ENCODE measurements around the gene SLC17A8. TPM values are rescaled to one million over a fixed set of nuclear protein-coding genes. Genes with fewer than 3 reads are reported as not detected.

Gene SLC17A8
- total and polyA plus RNA-seq, 2 donors (not counting 1 experiment from before 2014, with no cell fraction given): not detected

DNA sequence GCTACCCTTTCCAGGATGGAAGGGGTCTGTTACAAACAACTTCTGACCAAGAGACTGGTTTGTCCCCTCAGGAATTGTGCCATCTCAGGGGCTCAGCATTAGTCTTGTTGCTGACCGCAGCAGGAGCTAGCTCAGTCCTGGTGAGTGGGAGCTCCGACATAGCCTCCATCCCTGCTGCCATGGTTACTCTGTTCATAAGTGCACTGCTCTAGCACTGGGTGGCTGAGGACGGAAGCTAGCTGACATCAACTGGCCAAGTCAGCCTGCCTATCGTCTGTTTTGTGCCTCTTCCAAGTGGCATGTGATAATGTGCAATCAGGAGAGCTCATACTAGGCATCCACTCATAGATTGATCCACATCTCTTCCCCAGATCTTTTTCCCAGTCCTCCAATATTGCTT lies 7.5 kb downstream of the SLC17A8 start:
- no peak overlapping the region for H2AFZ ChIP-seq (ENCODE audit: low read length)
- H3K79me2 ChIP-seq (ENCODE audit: control insufficient read depth, insufficient read depth, low read length): no peaks in the 10 kb centered on the region
- H3K9me3 ChIP-seq (ENCODE audit: control insufficient read depth, insufficient read depth, low read depth, low read length): no peaks in the 10 kb centered on the region
- H3K27ac ChIP-seq (ENCODE audit: insufficient read depth, low read length): no peak overlapping the region
- no peaks in the 10 kb centered on the region for H3K36me3 ChIP-seq (ENCODE audit: control insufficient read depth, insufficient read depth, low read length)
- TF ChIP-seq EZH2 (IDR thresholded peaks at IDR 0.05; ENCODE audit: low read length, missing control alignments): no peak
- TF ChIP-seq, protein P1, sequence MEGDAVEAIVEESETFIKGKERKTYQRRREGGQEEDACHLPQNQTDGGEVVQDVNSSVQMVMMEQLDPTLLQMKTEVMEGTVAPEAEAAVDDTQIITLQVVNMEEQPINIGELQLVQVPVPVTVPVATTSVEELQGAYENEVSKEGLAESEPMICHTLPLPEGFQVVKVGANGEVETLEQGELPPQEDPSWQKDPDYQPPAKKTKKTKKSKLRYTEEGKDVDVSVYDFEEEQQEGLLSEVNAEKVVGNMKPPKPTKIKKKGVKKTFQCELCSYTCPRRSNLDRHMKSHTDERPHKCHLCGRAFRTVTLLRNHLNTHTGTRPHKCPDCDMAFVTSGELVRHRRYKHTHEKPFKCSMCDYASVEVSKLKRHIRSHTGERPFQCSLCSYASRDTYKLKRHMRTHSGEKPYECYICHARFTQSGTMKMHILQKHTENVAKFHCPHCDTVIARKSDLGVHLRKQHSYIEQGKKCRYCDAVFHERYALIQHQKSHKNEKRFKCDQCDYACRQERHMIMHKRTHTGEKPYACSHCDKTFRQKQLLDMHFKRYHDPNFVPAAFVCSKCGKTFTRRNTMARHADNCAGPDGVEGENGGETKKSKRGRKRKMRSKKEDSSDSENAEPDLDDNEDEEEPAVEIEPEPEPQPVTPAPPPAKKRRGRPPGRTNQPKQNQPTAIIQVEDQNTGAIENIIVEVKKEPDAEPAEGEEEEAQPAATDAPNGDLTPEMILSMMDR (conservative IDR thresholded peaks at IDR 0.05 in 1 of 2, IDR thresholded peaks at IDR 0.05 in 1 of 2; ENCODE audit: low read depth in 1 of 2, low read length in 2 of 2): no peak
- H3K9ac ChIP-seq (ENCODE audit: insufficient read depth, low read length): no peak overlapping the region
- H3K4me3 ChIP-seq (replicated peaks in 1 of 4; ENCODE audit: control extremely low read depth in 1 of 4, insufficient read depth in 1 of 4, low read depth in 3 of 4, low read length in 4 of 4): no peak overlapping the region
- H4K20me1 ChIP-seq (ENCODE audit: control insufficient read depth, extremely low read depth, insufficient read depth, low read length): no peaks in the 10 kb centered on the region
- no peaks in the 10 kb centered on the region for H3K27me3 ChIP-seq (ENCODE audit: control insufficient read depth, insufficient read depth, low read length)
- DNase-seq (ENCODE audit: low read depth in 2 of 2): no peak
- H3K4me1 ChIP-seq (ENCODE audit: control insufficient read depth, extremely low read depth, insufficient read depth, low read length): no peaks in the 10 kb centered on the region
- H3K4me2 ChIP-seq (ENCODE audit: extremely low read depth, insufficient read depth, low read length): no peak overlapping the region

DNA sequence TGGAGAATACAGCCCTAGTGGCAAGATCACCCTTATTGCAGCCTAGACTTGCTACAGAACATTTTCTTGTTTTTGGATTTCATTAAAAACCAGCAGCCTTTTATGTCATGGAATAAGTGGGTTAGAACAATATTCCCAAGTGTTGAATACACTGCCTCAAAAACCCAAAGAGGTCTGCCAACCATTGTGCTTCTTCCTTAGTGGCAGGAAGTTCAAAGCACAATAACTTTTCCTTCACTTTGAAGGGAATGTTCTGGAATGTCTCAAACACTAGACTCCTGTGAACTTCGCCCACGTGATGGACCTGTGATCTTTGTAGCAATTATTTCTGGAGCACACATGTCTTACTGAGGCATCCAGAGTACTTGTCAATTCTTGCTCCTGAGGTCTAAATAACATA lies 8.5 kb downstream of the SLC17A8 start:
- Histone ChIP-seq H3K4me3 (replicated peaks in 1 of 4; ENCODE audit: control extremely low read depth in 1 of 4, insufficient read depth in 1 of 4, low read depth in 3 of 4, low read length in 4 of 4) (no peak overlapping the region), H3K4me1 (ENCODE audit: control insufficient read depth, extremely low read depth, insufficient read depth, low read length) (no peaks in the 10 kb centered on the region), H3K36me3 (ENCODE audit: control insufficient read depth, insufficient read depth, low read length) (no peaks in the 10 kb centered on the region), H2AFZ (ENCODE audit: low read length) (no peak overlapping the region), H3K9me3 (ENCODE audit: control insufficient read depth, insufficient read depth, low read depth, low read length) (no peaks in the 10 kb centered on the region), H3K9ac (ENCODE audit: insufficient read depth, low read length) (no peak overlapping the region), H3K27ac (ENCODE audit: insufficient read depth, low read length) (no peak overlapping the region), H3K27me3 (ENCODE audit: control insufficient read depth, insufficient read depth, low read length) (no peaks in the 10 kb centered on the region), H3K4me2 (ENCODE audit: extremely low read depth, insufficient read depth, low read length) (no peak overlapping the region), H3K79me2 (ENCODE audit: control insufficient read depth, insufficient read depth, low read length) (no peaks in the 10 kb centered on the region), H4K20me1 (ENCODE audit: control insufficient read depth, extremely low read depth, insufficient read depth, low read length) (no peaks in the 10 kb centered on the region)
- no peak for TF ChIP-seq EZH2 (IDR thresholded peaks at IDR 0.05; ENCODE audit: low read length, missing control alignments)
- TF ChIP-seq, protein P1 (conservative IDR thresholded peaks at IDR 0.05 in 1 of 2, IDR thresholded peaks at IDR 0.05 in 1 of 2; ENCODE audit: low read depth in 1 of 2, low read length in 2 of 2): no peak
- no peak for DNase-seq (ENCODE audit: low read depth in 2 of 2)

DNA sequence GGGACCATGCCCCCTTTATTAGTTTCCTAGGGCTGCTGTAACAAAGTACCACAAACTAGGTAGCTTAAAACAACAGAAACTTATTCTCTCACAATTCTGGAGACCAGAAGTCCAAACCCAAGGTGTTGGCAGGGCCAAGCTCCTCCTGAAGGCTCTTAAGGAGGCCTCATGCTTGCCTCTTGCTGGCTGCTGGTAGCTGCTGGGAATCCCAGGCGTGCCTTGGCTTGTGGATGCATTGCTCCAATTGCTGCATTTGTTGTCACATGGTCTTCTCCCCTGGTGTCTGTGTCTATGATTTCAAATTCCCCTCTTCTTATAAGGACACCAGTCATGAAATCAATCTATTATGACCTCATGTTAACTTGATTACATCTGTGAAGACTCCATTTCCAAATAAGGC lies 11.2 kb downstream of the SLC17A8 start:
- H3K36me3 ChIP-seq (ENCODE audit: control insufficient read depth, insufficient read depth, low read length): no peaks in the 10 kb centered on the region
- no peak overlapping the region for H3K9ac ChIP-seq (ENCODE audit: insufficient read depth, low read length)
- no peak overlapping the region for H3K27ac ChIP-seq (ENCODE audit: insufficient read depth, low read length)
- H4K20me1 ChIP-seq (ENCODE audit: control insufficient read depth, extremely low read depth, insufficient read depth, low read length): no peaks in the 10 kb centered on the region
- H3K9me3 ChIP-seq (ENCODE audit: control insufficient read depth, insufficient read depth, low read depth, low read length): no peaks in the 10 kb centered on the region
- no peaks in the 10 kb centered on the region for H3K79me2 ChIP-seq (ENCODE audit: control insufficient read depth, insufficient read depth, low read length)
- TF ChIP-seq, protein P1 (conservative IDR thresholded peaks at IDR 0.05 in 1 of 2, IDR thresholded peaks at IDR 0.05 in 1 of 2; ENCODE audit: low read depth in 1 of 2, low read length in 2 of 2): no peak
- TF ChIP-seq EZH2 (IDR thresholded peaks at IDR 0.05; ENCODE audit: low read length, missing control alignments): no peak
- no peaks in the 10 kb centered on the region for H3K4me1 ChIP-seq (ENCODE audit: control insufficient read depth, extremely low read depth, insufficient read depth, low read length)
- H3K4me3 ChIP-seq (replicated peaks in 1 of 4; ENCODE audit: control extremely low read depth in 1 of 4, insufficient read depth in 1 of 4, low read depth in 3 of 4, low read length in 4 of 4): no peak overlapping the region
- H3K27me3 ChIP-seq (ENCODE audit: control insufficient read depth, insufficient read depth, low read length): no peaks in the 10 kb centered on the region
- H3K4me2 ChIP-seq (ENCODE audit: extremely low read depth, insufficient read depth, low read length): no peak overlapping the region
- no peak overlapping the region for H2AFZ ChIP-seq (ENCODE audit: low read length)
- no peak for DNase-seq (ENCODE audit: low read depth in 2 of 2)
